GM10266 (cell line): ENCODE measurements around the gene SYT1.

Experiments
- DNase-seq: peaks from one replicate; pipeline ENCODE4 v3.0.0; 2012; ENCODE audit errors: extremely low spot score
- CTCF ChIP-seq: IDR thresholded peaks from 2 replicates; pipeline ENCODE4 v1.5.1; 2012; ENCODE audit warnings: mild to moderate bottlenecking, low read depth; ENCODE audit not compliant: control insufficient read depth, insufficient read depth; ENCODE audit errors: missing control alignments

The SYT1 gene

DNA sequence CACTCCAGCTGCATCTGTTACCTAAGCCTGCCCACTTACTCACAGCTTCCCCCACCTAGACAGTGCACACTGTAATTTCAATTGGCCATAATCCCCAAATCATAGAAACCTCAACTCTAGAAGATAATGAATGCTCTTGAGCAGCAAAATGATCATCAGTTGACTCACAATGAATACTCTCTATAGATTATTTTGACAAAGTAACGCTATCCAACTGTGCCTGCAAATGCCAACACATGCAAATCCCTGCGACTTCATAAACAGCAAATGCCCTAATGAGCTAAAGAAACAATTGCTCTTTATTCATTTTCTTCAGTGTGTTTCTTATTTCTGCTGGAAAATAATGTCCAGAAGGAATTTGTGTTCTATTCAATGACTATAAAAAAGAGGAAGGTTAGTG, 506.7 kb downstream of the SYT1 start:
- no peak for DNase-seq

DNA sequence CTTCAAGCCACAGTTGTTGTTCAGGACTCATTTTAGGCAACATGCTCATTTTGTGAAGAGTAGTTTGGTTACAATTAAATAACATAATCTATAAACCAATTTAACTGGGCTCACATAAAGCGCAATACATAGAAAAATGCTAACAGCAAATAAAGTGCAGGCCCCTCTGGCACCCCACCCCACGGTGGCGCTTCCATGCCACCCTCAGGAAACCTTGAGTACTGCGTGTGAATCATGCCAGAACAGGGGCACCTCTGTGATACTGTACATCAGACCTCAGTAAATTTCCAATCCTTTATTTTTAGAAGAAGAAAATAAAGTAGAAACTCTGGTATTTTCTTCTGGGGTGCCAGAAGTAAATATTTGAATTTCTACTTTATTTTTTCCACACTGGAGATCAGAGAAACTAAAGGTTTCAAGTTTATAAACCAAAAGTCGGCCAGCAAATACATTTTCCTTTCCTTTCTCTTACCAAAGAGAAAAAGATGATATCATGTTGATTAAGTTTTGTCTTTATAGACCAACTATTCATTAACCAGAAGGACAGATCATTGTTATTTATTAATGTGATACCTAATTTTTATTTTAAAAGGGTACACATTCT, 509.4 kb downstream of the SYT1 start:
- TF ChIP-seq CTCF, result peak; percentile 56
- DNase-seq, result peak; percentile 9

More for the DNA sequence above, 506.7 kb downstream of the SYT1 start:
- TF ChIP-seq CTCF, result no peak

- DNase-seq, result no peak
- no peak for TF ChIP-seq CTCF
Observed at GRCh38 chr12:79374545-79374944, 510.0 kb downstream of the SYT1 start.

DNA sequence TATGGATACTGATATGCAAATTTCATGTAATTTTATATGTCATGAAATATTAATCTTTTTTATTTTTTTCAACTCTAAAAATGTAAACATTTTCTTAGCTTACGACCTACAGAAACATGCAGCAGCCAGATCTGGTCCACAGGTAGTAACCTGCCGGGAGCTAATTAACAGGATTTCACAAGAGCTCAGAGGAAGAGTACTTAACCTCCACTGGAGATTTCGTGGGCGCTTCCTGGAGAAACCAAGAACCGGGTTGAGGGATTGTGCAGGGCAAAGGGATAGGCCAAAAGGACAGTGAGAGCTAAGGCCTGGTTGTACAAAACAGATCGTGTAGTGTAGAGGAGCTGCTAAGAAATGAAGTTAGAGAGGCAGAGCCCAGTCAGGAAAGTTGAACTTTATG, 510.5 kb downstream of the SYT1 start:
- DNase-seq, result no peak
- no peak for TF ChIP-seq CTCF

- no peak for TF ChIP-seq CTCF
- DNase-seq, result no peak
Observed at GRCh38 chr12:79378496-79378895, 513.9 kb downstream of the SYT1 start.

DNA sequence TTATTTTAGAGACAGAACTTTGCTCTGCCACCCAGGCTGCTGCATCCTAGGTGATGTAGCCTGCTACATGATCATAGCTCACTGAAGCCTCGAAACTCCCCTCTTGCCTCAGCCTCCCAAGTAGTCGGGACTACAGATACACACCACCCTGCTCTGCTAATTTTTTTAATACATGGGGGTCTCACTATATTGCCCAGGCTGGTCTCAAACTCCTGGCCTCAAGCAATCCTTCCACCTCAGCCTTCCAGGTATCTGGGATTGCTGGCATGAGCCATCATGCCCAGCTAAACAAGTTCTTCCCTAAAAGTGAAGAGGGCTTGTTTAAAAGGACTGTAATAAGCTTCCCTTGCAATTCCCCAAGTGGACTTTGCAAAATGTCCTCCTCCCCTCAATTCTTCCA, 515.8 kb downstream of the SYT1 start:
- TF ChIP-seq CTCF, result no peak
- no peak for DNase-seq

- no peak for DNase-seq
- no peak for TF ChIP-seq CTCF
Observed at GRCh38 chr12:79381248-79382208, 517.0 kb downstream of the SYT1 start.
